A549 (cell line): ENCODE results near the gene UBE2L5. TPM values are rescaled to one million over a fixed set of nuclear protein-coding genes. Genes with fewer than 3 reads are reported as not detected.

Experiments used
- ATAC-seq, 2 experiments: fragments of 200-7000 bp in 1 of 2; fragments of >200 bp in 1 of 2; cut with Nextera tagmentation in 1 of 2; cut with Tn5 transposase in 1 of 2; 3 replicates each; pipeline versions ENCODE4 v1.8.0 to v1.9.1; 2018 to 2020; ENCODE audit warnings: mild to moderate bottlenecking in 1 of 2, moderate library complexity in 1 of 2
- CTCF ChIA-PET: fragments of 300-600 bp; sonication (Branson Sonifier 250); formaldehyde crosslinking; extraction: SDS; loops from one replicate; lab custom pipeline; 2021; ENCODE audit warnings: antibody characterized with exemption, inconsistent platforms; lab: Yijun Ruan, JAX
- POLR2A ChIA-PET: fragments of 350-600 bp; formaldehyde crosslinking; extraction: SDS; loops from one replicate; lab custom pipeline; 2021; ENCODE audit warnings: antibody characterized with exemption, inconsistent platforms; lab: Yijun Ruan, JAX
- DNase-seq, 2 experiments: peaks; one replicate each; pipeline versions ENCODE4 v3.0.0 to v3.0.0-alpha.2; 2011 to 2016; ENCODE audit warnings: low read depth in 1 of 2, low spot score in 1 of 2
- FAIRE-seq: peaks from 2 replicates; lab custom pipeline; 2011; peaks lifted over from hg19 to GRCh38; lab: Jason Lieb, UNC
- H3K27ac ChIP-seq, 2 experiments: fragments of >200 bp; sonication (Bioruptor Twin); formaldehyde crosslinking; 3 replicates each; pipeline ENCODE4 v1.5.1; 2016 to 2017
- H3K4me1 ChIP-seq: fragments of >200 bp; sonication (Bioruptor Twin); formaldehyde crosslinking; 3 replicates; pipeline ENCODE4 v1.6.1; 2016
- H3K4me2 ChIP-seq: fragments of >200 bp; sonication (Bioruptor Twin); formaldehyde crosslinking; 3 replicates; pipeline ENCODE4 v1.6.1; 2016
- H3K4me3 ChIP-seq: fragments of >200 bp; sonication (Bioruptor Twin); formaldehyde crosslinking; 3 replicates; pipeline ENCODE4 v1.5.1; 2016
- H3K9me3 ChIP-seq: fragments of >200 bp; sonication (Bioruptor Twin); formaldehyde crosslinking; 3 replicates; pipeline ENCODE4 v1.6.1; 2016
- ATOH8 ChIP-seq: fragments of 250-450 bp; sonication (Bioruptor Pico); IDR thresholded peaks from 2 replicates; pipeline ENCODE4 v1.5.0; 2020; ENCODE audit warnings: low read depth, mild to moderate bottlenecking, moderate library complexity
- CBX2 ChIP-seq: fragments of 200-600 bp; sonication (generic); IDR thresholded peaks from 2 replicates; pipeline ENCODE4 v1.6.1; 2016; ENCODE audit warnings: low read depth, mild to moderate bottlenecking, borderline replicate concordance
- CBX8 ChIP-seq: fragments of 200-600 bp; sonication (generic); IDR thresholded peaks from 2 replicates; pipeline ENCODE4 v1.6.1; 2016
- E2F6 ChIP-seq: IDR thresholded peaks from 2 replicates; pipeline ENCODE4 v1.6.1; 2012; ENCODE audit warnings: low read depth, borderline replicate concordance
- FOSL2 ChIP-seq, 2 experiments: fragments of 450-650 bp in 1 of 2; fragments of >200 bp in 1 of 2; sonication (Bioruptor Twin) in 1 of 2; formaldehyde crosslinking; IDR thresholded peaks; 2 replicates each; pipeline versions ENCODE4 v1.5.0 to v1.6.1; 2016 to 2020; ENCODE audit warnings: mild to moderate bottlenecking in 1 of 2, moderate library complexity in 1 of 2
- HES2 ChIP-seq: fragments of >200 bp; sonication (Bioruptor Twin); formaldehyde crosslinking; IDR thresholded peaks from 2 replicates; pipeline ENCODE4 v1.6.1; 2016
- HOXA7 ChIP-seq: fragments of 250-450 bp; sonication (Bioruptor Pico); IDR thresholded peaks from 2 replicates; pipeline ENCODE4 v1.5.0; 2020; ENCODE audit warnings: mild to moderate bottlenecking, moderate library complexity
- HOXB5 ChIP-seq: fragments of 250-450 bp; sonication (Bioruptor Pico); IDR thresholded peaks from 2 replicates; pipeline ENCODE4 v1.5.0; 2020; ENCODE audit warnings: mild to moderate bottlenecking, moderate library complexity
- JUN ChIP-seq, 2 experiments: fragments of >200 bp; sonication (Bioruptor Twin); formaldehyde crosslinking; IDR thresholded peaks; 2 replicates in 1 of 2; 3 replicates in 1 of 2; pipeline ENCODE4 v1.6.1; 2016 to 2017
- MAFK ChIP-seq: fragments of 450-650 bp; IDR thresholded peaks from 2 replicates; pipeline ENCODE4 v1.6.1; 2014; ENCODE audit not compliant: partially characterized antibody
- MAZ ChIP-seq: fragments of 150-350 bp; IDR thresholded peaks from 2 replicates; pipeline ENCODE4 v1.6.1; 2014; ENCODE audit warnings: antibody characterized with exemption, low read depth, low read length, borderline replicate concordance
- NFE2L2 ChIP-seq: fragments of 150-350 bp; conservative IDR thresholded peaks from 2 replicates; pipeline ENCODE4 v1.6.1; 2014; ENCODE audit warnings: low read length
- NR3C1 ChIP-seq: fragments of >200 bp; sonication (Bioruptor Twin); formaldehyde crosslinking; IDR thresholded peaks from 3 replicates; pipeline ENCODE4 v1.6.1; 2017
- PHF8 ChIP-seq: fragments of 200-600 bp; sonication (generic); IDR thresholded peaks from 2 replicates; pipeline ENCODE4 v1.6.1; 2016; ENCODE audit warnings: low read depth, mild to moderate bottlenecking, antibody characterized with exemption, moderate library complexity, borderline replicate concordance
- POLR2A ChIP-seq: IDR thresholded peaks from 2 replicates; pipeline ENCODE4 v1.6.1; 2012; ENCODE audit warnings: mild to moderate bottlenecking, low read length
- POLR2AphosphoS2 ChIP-seq: conservative IDR thresholded peaks from 2 replicates; pipeline ENCODE4 v1.6.1; 2012; ENCODE audit warnings: low read length, improper control_type of control experiment, inconsistent platforms
- RAD21 ChIP-seq, 2 experiments: fragments of >200 bp in 1 of 2; sonication (Bioruptor Twin) in 1 of 2; formaldehyde crosslinking in 1 of 2; IDR thresholded peaks in 1 of 2; conservative IDR thresholded peaks in 1 of 2; 2 replicates in 1 of 2; 3 replicates in 1 of 2; pipeline ENCODE4 v1.6.1; 2012 to 2018; ENCODE audit warnings: inconsistent platforms in 1 of 2
- RARB ChIP-seq: fragments of 250-450 bp; sonication (Bioruptor Pico); IDR thresholded peaks from 2 replicates; pipeline ENCODE4 v1.8.0; 2021; ENCODE audit warnings: mild to moderate bottlenecking, moderate library complexity
- RNF2 ChIP-seq: fragments of 200-600 bp; sonication (generic); IDR thresholded peaks from 2 replicates; pipeline ENCODE4 v1.6.1; 2016; ENCODE audit warnings: low read depth, mild to moderate bottlenecking, antibody characterized with exemption, moderate library complexity, borderline replicate concordance
- SMC3 ChIP-seq: fragments of >200 bp; sonication (Bioruptor Twin); formaldehyde crosslinking; IDR thresholded peaks from 3 replicates; pipeline ENCODE4 v1.6.1; 2018; ENCODE audit warnings: inconsistent platforms
- SREBF2 ChIP-seq: fragments of 450-650 bp; IDR thresholded peaks from 2 replicates; pipeline ENCODE4 v1.6.1; 2014; ENCODE audit warnings: mild to moderate bottlenecking, moderate library complexity
- TFCP2L1 ChIP-seq: fragments of 250-450 bp; sonication (Bioruptor Pico); IDR thresholded peaks from 2 replicates; pipeline ENCODE4 v1.5.0; 2021; ENCODE audit warnings: mild to moderate bottlenecking
- ZC3H11A ChIP-seq: fragments of 450-650 bp; IDR thresholded peaks from 2 replicates; pipeline ENCODE4 v1.6.1; 2014; ENCODE audit warnings: antibody characterized with exemption, mild to moderate bottlenecking
- ZSCAN20 ChIP-seq: fragments of 250-450 bp; sonication (Bioruptor Pico); IDR thresholded peaks from 2 replicates; pipeline ENCODE4 v1.8.0; 2022; ENCODE audit warnings: mild to moderate bottlenecking, moderate library complexity
- WGBS: methylation state at CpG from one replicate; pipeline ENCODE4 v1.1.6; 2017; ENCODE audit errors: missing lambda C conversion rate; 5-methylcytosine and 5-hydroxymethylcytosine counted together
- polyA plus RNA-seq, 4 experiments: library from polyadenylated mRNA; depleted of rRNA in 3 of 4; stranded (reverse); fragments of >200 nt; fragmentation: RNase III in 1 of 4; extraction: RNeasy Plus Mini Kit Qiagen cat#74134 plus additional on column Dnase treatment in 1 of 4; gene quantifications; 2 replicates in 3 of 4; 3 replicates in 1 of 4; pipeline ENCODE4 v1.2.3, GENCODE V29; 2011 to 2017
- TF ChIP-seq, protein P1 (sequence below): IDR thresholded peaks from 2 replicates; pipeline ENCODE4 v1.6.1; 2012
- TF ChIP-seq, protein P2 (sequence below): fragments of >200 bp; sonication (Bioruptor Twin); formaldehyde crosslinking; IDR thresholded peaks from 3 replicates; pipeline ENCODE4 v1.6.1; 2016
- TF ChIP-seq, protein P3 (sequence below): IDR thresholded peaks from 2 replicates; pipeline ENCODE4 v1.6.1; 2012

Gene UBE2L5
- polyA plus RNA-seq, 2 of the 4 experiments (the other 2 are of a cell fraction), result 0.31 TPM; not detected in 1

GRCh38 chr13:30465593-30466357 lies 43.5 kb downstream of the UBE2L5 start, which contains the start of gene HMGB1 (continued):
- TF ChIP-seq HES2 (no peak), NFE2L2 (no peak)

- TF ChIP-seq ATOH8 (CRISPR knock-in tag) (no peak), FOSL2 (IDR thresholded peaks at IDR 0.05) (no peak), FOSL2 (CRISPR knock-in tag; IDR thresholded peaks at IDR 0.05) (no peak), TFCP2L1 (CRISPR knock-in tag) (no peak), SREBF2 (no peak), E2F6 (no peak), SMC3 (no peak), PHF8 (no peak), MAFK (no peak), POLR2AphosphoS2 (no peak)
- TF ChIP-seq, protein P1, sequence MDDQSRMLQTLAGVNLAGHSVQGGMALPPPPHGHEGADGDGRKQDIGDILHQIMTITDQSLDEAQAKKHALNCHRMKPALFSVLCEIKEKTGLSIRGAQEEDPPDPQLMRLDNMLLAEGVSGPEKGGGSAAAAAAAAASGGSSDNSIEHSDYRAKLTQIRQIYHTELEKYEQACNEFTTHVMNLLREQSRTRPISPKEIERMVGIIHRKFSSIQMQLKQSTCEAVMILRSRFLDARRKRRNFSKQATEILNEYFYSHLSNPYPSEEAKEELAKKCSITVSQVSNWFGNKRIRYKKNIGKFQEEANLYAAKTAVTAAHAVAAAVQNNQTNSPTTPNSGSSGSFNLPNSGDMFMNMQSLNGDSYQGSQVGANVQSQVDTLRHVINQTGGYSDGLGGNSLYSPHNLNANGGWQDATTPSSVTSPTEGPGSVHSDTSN, result no peak
- TF ChIP-seq, protein P2, sequence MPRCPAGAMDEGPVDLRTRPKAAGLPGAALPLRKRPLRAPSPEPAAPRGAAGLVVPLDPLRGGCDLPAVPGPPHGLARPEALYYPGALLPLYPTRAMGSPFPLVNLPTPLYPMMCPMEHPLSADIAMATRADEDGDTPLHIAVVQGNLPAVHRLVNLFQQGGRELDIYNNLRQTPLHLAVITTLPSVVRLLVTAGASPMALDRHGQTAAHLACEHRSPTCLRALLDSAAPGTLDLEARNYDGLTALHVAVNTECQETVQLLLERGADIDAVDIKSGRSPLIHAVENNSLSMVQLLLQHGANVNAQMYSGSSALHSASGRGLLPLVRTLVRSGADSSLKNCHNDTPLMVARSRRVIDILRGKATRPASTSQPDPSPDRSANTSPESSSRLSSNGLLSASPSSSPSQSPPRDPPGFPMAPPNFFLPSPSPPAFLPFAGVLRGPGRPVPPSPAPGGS, result no peak
- TF ChIP-seq, all 56 proteins: peak for 0
- ChIA-PET CTCF (no interaction called here), POLR2A (interaction anchor here (1.1 to 2.5 kb wide), 2 partner anchors 54 to 150 kb away, joined by 4 to 17 read pairs; partner anchors contain the start of gene USPL1)
- DNase-seq (peak in 1 of 2 experiments; percentile 10), FAIRE-seq (no peak), ATAC-seq (peak; percentile 1 to 24; a peak in 4 of 6 replicates)
- no peaks in the 10 kb centered on the region for H3K9me3 ChIP-seq
- peak overlapping the region; percentile 100 for H3K4me3 ChIP-seq
- peaks cover 23% of the 10 kb centered on the region for H3K4me1 ChIP-seq
- 0% methylated on average over 7 of the region's 11 CpGs for WGBS
- peak overlapping the region; percentile 90 for H3K4me2 ChIP-seq
- H3K27ac ChIP-seq, result peak overlapping the region; percentile 54 to 98
These were observed 44.0 kb downstream of the UBE2L5 start for GRCh38 chr13:30466358-30466714.

DNA sequence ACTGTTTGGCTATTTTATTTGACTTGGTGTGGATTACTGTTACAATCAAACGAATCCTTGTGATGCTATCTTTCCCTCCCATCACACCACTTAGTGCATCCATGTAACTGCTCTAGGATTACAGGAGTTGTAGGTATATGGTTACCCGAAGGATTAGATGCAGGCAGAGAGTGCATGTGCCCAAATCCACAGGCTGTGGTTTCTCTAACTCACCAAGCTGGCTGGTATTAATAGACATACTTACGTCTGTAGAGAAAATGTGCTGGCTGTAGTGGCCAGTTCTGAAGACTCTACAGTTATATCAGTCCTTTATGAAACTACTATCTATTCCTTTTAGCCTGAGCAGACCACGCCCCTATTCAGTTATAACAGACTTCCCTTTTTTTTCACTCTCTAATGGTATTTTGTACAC lies 44.6 kb downstream of the UBE2L5 start:
- DNase-seq (no peak), ATAC-seq (0 out of 6 replicates have a peak, but pooled peaks of 1 of the 2 experiments have one; percentile 10), FAIRE-seq (no peak)
- TF ChIP-seq NR3C1 (no peak), HOXA7 (CRISPR knock-in tag) (no peak), ZSCAN20 (CRISPR knock-in tag) (no peak), ZC3H11A (no peak), CBX2 (no peak), JUN (IDR thresholded peaks at IDR 0.05) (no peak), POLR2AphosphoS2 (no peak), POLR2A (no peak), CBX8 (no peak), E2F6 (no peak), HES2 (no peak), MAZ (no peak), HOXB5 (CRISPR knock-in tag) (no peak), RARB (CRISPR knock-in tag) (no peak), RNF2 (no peak), TFCP2L1 (CRISPR knock-in tag) (no peak), RAD21 (conservative IDR thresholded peaks at IDR 0.05 in 1 of 2, IDR thresholded peaks at IDR 0.05 in 1 of 2) (no peak), SREBF2 (no peak)
- TF ChIP-seq, protein P3, sequence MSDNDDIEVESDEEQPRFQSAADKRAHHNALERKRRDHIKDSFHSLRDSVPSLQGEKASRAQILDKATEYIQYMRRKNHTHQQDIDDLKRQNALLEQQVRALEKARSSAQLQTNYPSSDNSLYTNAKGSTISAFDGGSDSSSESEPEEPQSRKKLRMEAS, result no peak
- Histone ChIP-seq H3K9me3 (no peaks in the 10 kb centered on the region), H3K4me1 (peaks cover 19% of the 10 kb centered on the region), H3K4me2 (peak overlapping the region; percentile 90), H3K4me3 (no peak overlapping the region), H3K27ac (peak overlapping the region; percentile 54 to 98; a peak in 4 of 6 replicates)
- ChIA-PET CTCF (no interaction called here), POLR2A (no interaction called here)
- 51% methylated on average over 4 of the region's 4 CpGs for WGBS
